ENCODE data around the gene OR10X1.

OR10X1 gene

GRCh38 chr1:158554352-158554751, 25.3 kb downstream of the OR10X1 start, which contains the start of gene OR6Y1:
Gene OR6Y1, minus strand, starts transcription at chr1:158554405. Its CDS starts 6,300 bp downstream, at chr1:158548105.
- no peak for DNase-seq (ENCODE audit: low spot score)
- in situ Hi-C loops (cut with MboI; ENCODE audit: low sequenced_read_pairs, unreplicated experiment): no loop called here
- TF ChIP-seq CTCF (IDR thresholded peaks at IDR 0.05; ENCODE audit: borderline replicate concordance, control extremely low read depth, extremely low read depth, insufficient read depth, missing control alignments): no peak

- in situ Hi-C loops (cut with MboI; ENCODE audit: low sequenced_read_pairs, unreplicated experiment): no loop called here
- no peak for DNase-seq (ENCODE audit: low spot score)
- no peak for TF ChIP-seq CTCF (IDR thresholded peaks at IDR 0.05; ENCODE audit: borderline replicate concordance, control extremely low read depth, extremely low read depth, insufficient read depth, missing control alignments)
These were observed 27.4 kb downstream of the OR10X1 start for GRCh38 chr1:158552296-158552695.

- DNase-seq (ENCODE audit: low spot score): no peak
- in situ Hi-C loops (cut with MboI; ENCODE audit: low sequenced_read_pairs, unreplicated experiment): no loop called here
- no peak for TF ChIP-seq CTCF (IDR thresholded peaks at IDR 0.05; ENCODE audit: borderline replicate concordance, control extremely low read depth, extremely low read depth, insufficient read depth, missing control alignments)
These were observed 32.2 kb downstream of the OR10X1 start for GRCh38 chr1:158547533-158547932.

GRCh38 chr1:158537609-158538008, 42.1 kb downstream of the OR10X1 start:
- no peak for TF ChIP-seq CTCF (IDR thresholded peaks at IDR 0.05; ENCODE audit: borderline replicate concordance, control extremely low read depth, extremely low read depth, insufficient read depth, missing control alignments)
- no peak for DNase-seq (ENCODE audit: low spot score)
- in situ Hi-C loops (cut with MboI; ENCODE audit: low sequenced_read_pairs, unreplicated experiment): no loop called here

- DNase-seq (ENCODE audit: low spot score): no peak
These were observed 45.2 kb downstream of the OR10X1 start for GRCh38 chr1:158534496-158534895.

More at GRCh38 chr1:158534496-158534895, 45.2 kb downstream of the OR10X1 start:
- in situ Hi-C loops (cut with MboI; ENCODE audit: low sequenced_read_pairs, unreplicated experiment): no loop called here
- no peak for TF ChIP-seq CTCF (IDR thresholded peaks at IDR 0.05; ENCODE audit: borderline replicate concordance, control extremely low read depth, extremely low read depth, insufficient read depth, missing control alignments)

All from GM13976 (cell line).